ENCODE measurements around the gene USF3.
A peak's percentile ranks its signal among the peaks of the same experiment; 100 is the strongest.

DNA sequence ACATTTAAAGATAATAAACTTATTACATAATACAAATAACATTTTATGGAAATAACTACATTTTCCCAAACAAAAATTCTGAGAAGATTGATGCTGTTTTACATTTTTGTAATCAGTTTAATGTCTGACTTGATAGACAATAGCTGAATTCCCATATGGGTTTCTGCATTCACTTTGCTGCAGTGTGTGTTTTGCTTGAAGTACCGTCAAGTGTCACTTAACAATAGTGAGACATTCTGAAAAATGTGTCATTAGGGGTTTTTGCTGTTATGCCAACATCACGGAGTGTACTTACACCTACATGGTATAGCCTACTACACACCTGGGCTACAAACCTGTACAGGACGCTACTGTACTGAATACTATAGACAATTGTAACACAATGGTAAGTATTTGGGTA, 57.5 kb downstream of the USF3 start:
- no peak for TF ChIP-seq REST (IDR thresholded peaks at IDR 0.05; ENCODE audit: borderline replicate concordance)
- TF ChIP-seq CTCF (IDR thresholded peaks at IDR 0.05; ENCODE audit: poor library complexity, severe bottlenecking): no peak
- peak; percentile 64 for TF ChIP-seq EP300 (conservative IDR thresholded peaks at IDR 0.05; ENCODE audit: poor library complexity, severe bottlenecking)
- TF ChIP-seq EZH2 (IDR thresholded peaks at IDR 0.05; ENCODE audit: borderline replicate concordance, insufficient read depth, low read length, poor library complexity, severe bottlenecking): no peak

All from neural cell (in vitro differentiated cells).